ENCODE data around the gene MUC7. TPM values are rescaled to one million over a fixed set of nuclear protein-coding genes. Genes with fewer than 3 reads are reported as not detected.

Gene MUC7
- total and polyA plus RNA-seq, 2 donors (not counting 1 experiment from before 2014, with no cell fraction given) = not detected

DNA sequence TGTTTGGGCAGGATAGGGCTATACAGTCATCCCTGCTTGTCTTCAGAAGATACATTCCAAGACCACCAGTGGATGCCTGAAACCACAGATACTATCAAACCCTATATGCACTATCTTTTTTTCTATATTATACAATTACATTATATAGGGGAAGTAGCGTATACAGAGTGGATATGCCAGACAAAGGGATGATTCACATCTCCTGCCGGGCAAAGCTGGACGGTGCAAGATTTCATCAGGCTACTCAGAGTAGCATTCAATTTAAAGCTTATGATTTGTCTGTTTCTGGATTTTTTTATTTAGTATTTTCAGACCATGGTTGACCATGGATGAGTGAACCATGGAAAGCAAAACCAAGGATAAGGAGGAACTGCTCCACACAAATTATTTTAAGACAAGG is 39.4 kb downstream of the MUC7 start:
- no peaks in the 10 kb centered on the region for H3K36me3 ChIP-seq (ENCODE audit: control insufficient read depth, insufficient read depth, low read length)
- DNase-seq (ENCODE audit: low read depth in 2 of 2) = no peak
- no peaks in the 10 kb centered on the region for H3K9me3 ChIP-seq (ENCODE audit: control insufficient read depth, insufficient read depth, low read depth, low read length)
- no peaks in the 10 kb centered on the region for H3K27me3 ChIP-seq (ENCODE audit: control insufficient read depth, insufficient read depth, low read length)
- H3K4me1 ChIP-seq (ENCODE audit: control insufficient read depth, extremely low read depth, insufficient read depth, low read length) = no peaks in the 10 kb centered on the region
- H2AFZ ChIP-seq (ENCODE audit: low read length) = no peak overlapping the region
- H4K20me1 ChIP-seq (ENCODE audit: control insufficient read depth, extremely low read depth, insufficient read depth, low read length) = no peaks in the 10 kb centered on the region
- H3K79me2 ChIP-seq (ENCODE audit: control insufficient read depth, insufficient read depth, low read length) = no peaks in the 10 kb centered on the region
- no peak overlapping the region for H3K4me2 ChIP-seq (ENCODE audit: extremely low read depth, insufficient read depth, low read length)
- no peak overlapping the region for H3K9ac ChIP-seq (ENCODE audit: insufficient read depth, low read length)
- no peak overlapping the region for H3K27ac ChIP-seq (ENCODE audit: insufficient read depth, low read length)
- no peak overlapping the region for H3K4me3 ChIP-seq (replicated peaks in 1 of 4; ENCODE audit: control extremely low read depth in 1 of 4, insufficient read depth in 1 of 4, low read depth in 3 of 4, low read length in 4 of 4)
- TF ChIP-seq, protein P1, sequence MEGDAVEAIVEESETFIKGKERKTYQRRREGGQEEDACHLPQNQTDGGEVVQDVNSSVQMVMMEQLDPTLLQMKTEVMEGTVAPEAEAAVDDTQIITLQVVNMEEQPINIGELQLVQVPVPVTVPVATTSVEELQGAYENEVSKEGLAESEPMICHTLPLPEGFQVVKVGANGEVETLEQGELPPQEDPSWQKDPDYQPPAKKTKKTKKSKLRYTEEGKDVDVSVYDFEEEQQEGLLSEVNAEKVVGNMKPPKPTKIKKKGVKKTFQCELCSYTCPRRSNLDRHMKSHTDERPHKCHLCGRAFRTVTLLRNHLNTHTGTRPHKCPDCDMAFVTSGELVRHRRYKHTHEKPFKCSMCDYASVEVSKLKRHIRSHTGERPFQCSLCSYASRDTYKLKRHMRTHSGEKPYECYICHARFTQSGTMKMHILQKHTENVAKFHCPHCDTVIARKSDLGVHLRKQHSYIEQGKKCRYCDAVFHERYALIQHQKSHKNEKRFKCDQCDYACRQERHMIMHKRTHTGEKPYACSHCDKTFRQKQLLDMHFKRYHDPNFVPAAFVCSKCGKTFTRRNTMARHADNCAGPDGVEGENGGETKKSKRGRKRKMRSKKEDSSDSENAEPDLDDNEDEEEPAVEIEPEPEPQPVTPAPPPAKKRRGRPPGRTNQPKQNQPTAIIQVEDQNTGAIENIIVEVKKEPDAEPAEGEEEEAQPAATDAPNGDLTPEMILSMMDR (conservative IDR thresholded peaks at IDR 0.05 in 1 of 2, IDR thresholded peaks at IDR 0.05 in 1 of 2; ENCODE audit: low read depth in 1 of 2, low read length in 2 of 2) = no peak
- TF ChIP-seq EZH2 (IDR thresholded peaks at IDR 0.05; ENCODE audit: low read length, missing control alignments) = no peak

DNA sequence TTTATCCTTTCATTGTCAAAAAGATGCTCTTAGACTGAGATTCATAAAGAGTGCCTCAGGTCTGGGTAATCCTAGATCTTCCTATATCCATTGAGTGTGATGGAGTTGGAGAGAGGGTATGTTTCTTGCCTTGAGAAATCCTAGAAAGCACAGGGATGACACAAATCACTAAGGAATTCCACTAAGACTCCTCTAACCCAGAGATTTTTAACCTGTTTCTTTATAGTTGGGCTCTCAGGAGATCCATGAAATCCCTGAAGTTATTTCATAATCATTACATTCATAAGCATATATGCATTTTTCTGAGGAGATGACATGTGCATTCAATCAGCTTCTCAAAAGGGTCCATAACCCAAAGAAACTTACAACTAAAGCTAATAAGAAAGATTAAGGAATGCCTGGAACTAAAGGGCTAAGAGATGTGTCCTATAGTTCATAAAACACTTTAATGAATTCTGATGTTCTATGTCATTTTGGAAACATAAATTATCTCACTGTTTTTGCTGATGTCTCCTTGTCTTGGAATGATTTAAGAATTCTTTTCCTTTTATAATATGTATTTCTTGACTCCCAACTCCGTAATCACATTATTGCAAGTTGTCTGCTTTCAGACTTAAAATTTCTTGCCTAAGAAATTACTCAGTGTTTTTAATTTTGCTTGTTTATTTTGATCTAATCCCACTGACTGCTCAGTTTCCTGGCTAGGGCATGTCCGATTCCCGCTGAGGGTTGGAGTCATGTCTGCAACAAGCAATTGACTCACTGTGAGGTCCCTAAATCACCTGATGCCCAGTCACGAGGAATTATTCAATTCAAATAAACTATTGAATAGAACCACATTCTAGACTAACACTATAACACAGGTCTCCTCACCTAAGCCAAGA is 43.6 kb downstream of the MUC7 start:
- Histone ChIP-seq H2AFZ (ENCODE audit: low read length) (no peak overlapping the region), H3K4me2 (ENCODE audit: extremely low read depth, insufficient read depth, low read length) (no peak overlapping the region)
- no peak for TF ChIP-seq EZH2 (IDR thresholded peaks at IDR 0.05; ENCODE audit: low read length, missing control alignments)
- TF ChIP-seq, protein P1 (conservative IDR thresholded peaks at IDR 0.05 in 1 of 2, IDR thresholded peaks at IDR 0.05 in 1 of 2; ENCODE audit: low read depth in 1 of 2, low read length in 2 of 2) = no peak

DNA sequence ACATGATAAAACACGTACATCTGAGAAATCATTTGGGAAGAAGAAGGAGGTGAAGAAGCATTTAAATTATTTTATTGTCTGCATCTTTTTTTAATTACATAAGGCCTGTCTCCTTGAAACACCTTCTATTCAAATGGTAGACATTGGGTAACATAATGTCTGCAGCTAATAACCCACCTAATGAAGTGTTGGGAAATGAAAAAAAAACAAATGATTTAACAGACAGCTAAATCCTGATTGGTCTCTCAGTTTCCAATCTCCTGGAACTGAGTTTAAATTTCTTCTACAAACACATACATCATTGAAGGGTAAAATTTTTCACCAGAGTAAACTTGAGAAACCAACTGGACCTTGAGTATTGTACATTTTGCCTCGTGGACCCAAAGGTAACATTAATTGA is 46.3 kb downstream of the MUC7 start, which contains the start of gene AMTN:
AMTN (plus strand) TSS at position 301 of the 400 bp plus-strand sequence. CDS start 209 bp downstream, outside the sequence.
- DNase-seq (ENCODE audit: low read depth in 2 of 2) = no peak
- TF ChIP-seq, protein P1 (conservative IDR thresholded peaks at IDR 0.05 in 1 of 2, IDR thresholded peaks at IDR 0.05 in 1 of 2; ENCODE audit: low read depth in 1 of 2, low read length in 2 of 2) = no peak
- TF ChIP-seq EZH2 (IDR thresholded peaks at IDR 0.05; ENCODE audit: low read length, missing control alignments) = no peak

More for the DNA sequence above, 43.6 kb downstream of the MUC7 start:
- Histone ChIP-seq H3K36me3 (ENCODE audit: control insufficient read depth, insufficient read depth, low read length) (no peaks in the 10 kb centered on the region), H3K79me2 (ENCODE audit: control insufficient read depth, insufficient read depth, low read length) (no peaks in the 10 kb centered on the region), H3K9ac (ENCODE audit: insufficient read depth, low read length) (no peak overlapping the region), H3K9me3 (ENCODE audit: control insufficient read depth, insufficient read depth, low read depth, low read length) (no peaks in the 10 kb centered on the region), H3K4me3 (replicated peaks in 1 of 4; ENCODE audit: control extremely low read depth in 1 of 4, insufficient read depth in 1 of 4, low read depth in 3 of 4, low read length in 4 of 4) (no peak overlapping the region), H3K4me1 (ENCODE audit: control insufficient read depth, extremely low read depth, insufficient read depth, low read length) (no peaks in the 10 kb centered on the region), H3K27me3 (ENCODE audit: control insufficient read depth, insufficient read depth, low read length) (no peaks in the 10 kb centered on the region), H3K27ac (ENCODE audit: insufficient read depth, low read length) (no peak overlapping the region), H4K20me1 (ENCODE audit: control insufficient read depth, extremely low read depth, insufficient read depth, low read length) (no peaks in the 10 kb centered on the region)
- DNase-seq (ENCODE audit: low read depth in 2 of 2) = peak in 1 of 2 donors; percentile 61

More for the DNA sequence above, 46.3 kb downstream of the MUC7 start, which contains the start of gene AMTN:
- H2AFZ ChIP-seq (ENCODE audit: low read length) = no peak within 1 kb of the TSS
- no peak within 1 kb of the TSS for H3K4me2 ChIP-seq (ENCODE audit: extremely low read depth, insufficient read depth, low read length)
- no peak within 1 kb of the TSS for H3K9ac ChIP-seq (ENCODE audit: insufficient read depth, low read length)
- H3K27ac ChIP-seq (ENCODE audit: insufficient read depth, low read length) = no peak within 1 kb of the TSS
- no peak within 1 kb of the TSS for H3K4me3 ChIP-seq (replicated peaks in 1 of 4; ENCODE audit: control extremely low read depth in 1 of 4, insufficient read depth in 1 of 4, low read depth in 3 of 4, low read length in 4 of 4)
- H4K20me1 ChIP-seq (ENCODE audit: control insufficient read depth, extremely low read depth, insufficient read depth, low read length) = no peaks in the 10 kb centered on the region
- no peaks in the 10 kb centered on the region for H3K4me1 ChIP-seq (ENCODE audit: control insufficient read depth, extremely low read depth, insufficient read depth, low read length)
- H3K79me2 ChIP-seq (ENCODE audit: control insufficient read depth, insufficient read depth, low read length) = no peaks in the 10 kb centered on the region
- H3K36me3 ChIP-seq (ENCODE audit: control insufficient read depth, insufficient read depth, low read length) = no peaks in the 10 kb centered on the region
- no peaks in the 10 kb centered on the region for H3K27me3 ChIP-seq (ENCODE audit: control insufficient read depth, insufficient read depth, low read length)
- no peaks in the 10 kb centered on the region for H3K9me3 ChIP-seq (ENCODE audit: control insufficient read depth, insufficient read depth, low read depth, low read length)

Data from fibroblast of lung (primary cell).